OCI-LY3 (cell line): Measurements from ENCODE around the gene FHOD3.

ENCODE experiments used
- CTCF ChIP-seq: fragments of 200-600, 300-600 bp; sonication (generic); IDR thresholded peaks from 2 replicates; pipeline ENCODE4 v1.5.1; 2014; ENCODE audit warnings: antibody characterized with exemption, low read length, low read depth
- EZH2phosphoT487 ChIP-seq: fragments of 200-600 bp; shearing (Covaris generic); IDR thresholded peaks from 2 replicates; pipeline ENCODE4 v1.6.1; 2018; ENCODE audit warnings: antibody characterized with exemption, mixed run types, low read depth

- TF ChIP-seq CTCF = no peak
- TF ChIP-seq EZH2phosphoT487 = no peak
Observed at GRCh38 chr18:36301884-36302283, 4.4 kb downstream of the FHOD3 start.
